ENCODE results near the gene SAP30L. TPM values are rescaled to one million over a fixed set of nuclear protein-coding genes. Genes with fewer than 3 reads are reported as not detected.

The SAP30L gene
- total RNA-seq, 3 donors from 2014 or later, result 29.7 to 54.4 (median 43.7) TPM

DNA sequence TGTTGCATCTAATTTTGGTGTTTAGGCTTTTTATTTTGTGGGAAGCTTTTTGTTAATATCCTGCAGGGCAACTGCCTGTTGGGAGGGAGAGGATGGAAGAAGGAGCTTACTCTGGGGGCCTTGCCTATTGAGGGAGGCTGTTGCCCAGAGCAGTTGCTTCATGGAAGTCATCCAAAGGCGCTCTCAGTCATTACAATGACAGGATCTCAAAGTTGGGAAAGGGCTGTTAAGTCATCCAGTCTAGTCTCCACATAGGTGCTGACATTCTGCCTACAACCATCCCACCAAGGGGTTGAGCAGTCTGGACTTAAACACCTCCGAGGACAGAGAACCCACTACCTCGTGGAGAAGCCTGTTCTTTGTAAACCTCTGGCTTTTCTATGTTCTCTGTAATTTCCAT is 13.2 kb downstream of the SAP30L start:
- intact Hi-C loops (cut with DNase I; ENCODE audit: low total_unique reads), result no loop called here
- Histone ChIP-seq H3K4me1 (no peaks in the 10 kb centered on the region), H3K27ac (no peak overlapping the region), H3K9me3 (no peaks in the 10 kb centered on the region), H3K36me3 (peaks cover 5% of the 10 kb centered on the region), H3K27me3 (no peaks in the 10 kb centered on the region), H3K4me3 (no peak overlapping the region)
- TF ChIP-seq POLR2AphosphoS5 (IDR thresholded peaks at IDR 0.05), result no peak
- no peak for TF ChIP-seq POLR2A (IDR thresholded peaks at IDR 0.05)
- no peak for TF ChIP-seq CTCF (IDR thresholded peaks at IDR 0.05)
- DNase-seq (ENCODE audit: low spot score in 2 of 2), result no peak

GRCh38 chr5:154460172-154460571 is 14.4 kb downstream of the SAP30L start:
- H3K4me3 ChIP-seq, result no peak overlapping the region
- intact Hi-C loops (cut with DNase I; ENCODE audit: low total_unique reads), result no loop called here
- H3K36me3 ChIP-seq, result peaks cover 5% of the 10 kb centered on the region
- H3K27ac ChIP-seq, result no peak overlapping the region
- no peaks in the 10 kb centered on the region for H3K4me1 ChIP-seq
- TF ChIP-seq CTCF (IDR thresholded peaks at IDR 0.05) (no peak), POLR2AphosphoS5 (IDR thresholded peaks at IDR 0.05) (no peak), POLR2A (IDR thresholded peaks at IDR 0.05) (no peak)
- no peak for DNase-seq (ENCODE audit: low spot score in 2 of 2)
- no peaks in the 10 kb centered on the region for H3K27me3 ChIP-seq
- no peaks in the 10 kb centered on the region for H3K9me3 ChIP-seq

DNA sequence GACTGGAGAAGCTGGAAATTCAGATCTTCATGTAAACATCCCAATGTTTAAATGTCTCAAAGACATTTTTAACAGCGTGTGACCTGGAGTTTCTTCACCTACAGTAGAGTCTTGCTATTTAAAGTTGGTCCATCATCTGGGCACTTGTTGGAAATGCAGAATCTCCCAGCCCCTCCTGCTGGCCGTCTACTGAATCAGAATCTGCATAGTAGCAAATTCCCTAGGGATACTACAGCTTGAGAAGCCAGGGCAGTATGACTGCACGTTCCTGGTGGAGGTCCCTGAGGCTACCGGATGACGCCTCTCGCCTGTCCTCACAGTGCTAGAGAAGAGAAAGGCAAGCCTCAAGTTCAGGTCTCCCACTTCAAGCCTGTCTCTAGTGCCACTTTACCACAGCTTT is 15.7 kb downstream of the SAP30L start:
- intact Hi-C loops (cut with DNase I; ENCODE audit: low total_unique reads), result no loop called here
- H3K36me3 ChIP-seq, result no peaks in the 10 kb centered on the region

DNA sequence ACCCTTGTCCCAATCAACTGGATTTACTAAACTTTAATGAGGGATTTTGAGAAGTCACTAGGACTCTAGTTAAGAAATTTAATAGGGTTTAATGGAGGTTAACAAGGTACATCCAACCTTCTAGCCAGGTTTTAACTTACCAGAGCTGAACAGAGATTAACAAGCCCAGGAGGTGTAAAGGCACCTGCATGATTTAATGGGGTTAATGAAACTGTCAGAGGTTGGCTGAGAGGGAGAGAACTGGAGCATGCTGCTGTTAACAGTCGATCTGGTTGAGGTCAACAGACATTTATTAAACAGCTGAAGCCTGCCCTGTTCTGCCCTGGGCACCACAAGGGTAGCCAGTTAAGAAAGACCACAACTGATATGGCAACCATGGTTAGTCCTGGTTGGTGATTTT is 18.6 kb downstream of the SAP30L start:
- no peak for TF ChIP-seq POLR2AphosphoS5 (IDR thresholded peaks at IDR 0.05)
- no peak for TF ChIP-seq CTCF (IDR thresholded peaks at IDR 0.05)
- TF ChIP-seq POLR2A (IDR thresholded peaks at IDR 0.05), result no peak
- peaks cover 0 to 9% of the 10 kb centered on the region in 2 donors for H3K27me3 ChIP-seq
- intact Hi-C loops (cut with DNase I; ENCODE audit: low total_unique reads), result no loop called here
- H3K27ac ChIP-seq, result no peak overlapping the region
- DNase-seq (ENCODE audit: low spot score in 2 of 2), result no peak
- no peak overlapping the region for H3K4me3 ChIP-seq
- no peaks in the 10 kb centered on the region for H3K36me3 ChIP-seq
- H3K9me3 ChIP-seq, result no peaks in the 10 kb centered on the region
- no peaks in the 10 kb centered on the region for H3K4me1 ChIP-seq

More for the DNA sequence above, 15.7 kb downstream of the SAP30L start:
- DNase-seq (ENCODE audit: low spot score in 2 of 2), result no peak
- Histone ChIP-seq H3K9me3 (no peaks in the 10 kb centered on the region), H3K27ac (no peak overlapping the region), H3K4me1 (no peaks in the 10 kb centered on the region), H3K4me3 (no peak overlapping the region), H3K27me3 (no peaks in the 10 kb centered on the region)
- no peak for TF ChIP-seq POLR2AphosphoS5 (IDR thresholded peaks at IDR 0.05)
- TF ChIP-seq CTCF (IDR thresholded peaks at IDR 0.05), result no peak
- no peak for TF ChIP-seq POLR2A (IDR thresholded peaks at IDR 0.05)

DNA sequence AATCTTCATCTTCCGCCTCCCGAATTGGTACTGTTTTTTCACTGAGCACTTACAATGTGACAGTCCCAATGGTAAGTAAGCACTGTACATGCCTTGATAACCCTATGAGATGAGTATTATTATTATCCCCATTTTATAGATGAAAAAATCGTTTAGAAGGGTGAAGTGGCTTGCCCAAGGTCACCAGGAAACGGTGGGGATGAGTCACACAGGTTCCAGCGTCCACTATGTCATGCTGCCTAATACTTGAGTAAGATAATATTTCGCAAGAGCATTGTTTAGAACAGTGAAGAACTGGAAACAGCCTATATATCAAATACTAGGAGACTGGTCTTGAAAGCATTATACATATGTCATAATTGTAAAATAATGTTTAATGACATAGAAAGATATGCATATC is 19.4 kb downstream of the SAP30L start:
- H3K9me3 ChIP-seq, result no peaks in the 10 kb centered on the region
- H3K4me3 ChIP-seq, result no peak overlapping the region
- no peak for TF ChIP-seq POLR2AphosphoS5 (IDR thresholded peaks at IDR 0.05)
- TF ChIP-seq CTCF (IDR thresholded peaks at IDR 0.05), result no peak
- no peak for TF ChIP-seq POLR2A (IDR thresholded peaks at IDR 0.05)
- H3K36me3 ChIP-seq, result no peaks in the 10 kb centered on the region
- peaks cover 0 to 9% of the 10 kb centered on the region in 2 donors for H3K27me3 ChIP-seq
- DNase-seq (ENCODE audit: low spot score in 2 of 2), result no peak
- no peaks in the 10 kb centered on the region for H3K4me1 ChIP-seq
- intact Hi-C loops (cut with DNase I; ENCODE audit: low total_unique reads), result no loop called here
- H3K27ac ChIP-seq, result no peak overlapping the region

All from breast epithelium (tissue), 4 donors.